HG03432 (cell line): ENCODE measurements around the gene PCDHGC3.
A peak's percentile ranks its signal among the peaks of the same experiment; 100 is the strongest.

ENCODE experiments used
- ATAC-seq: cut with Tn5 transposase; IDR thresholded peaks from one replicate; pipeline ENCODE4 v1.9.1; 2021; ENCODE audit warnings: mild to moderate bottlenecking, moderate library complexity; ENCODE audit not compliant: unreplicated experiment

The PCDHGC3 gene

DNA sequence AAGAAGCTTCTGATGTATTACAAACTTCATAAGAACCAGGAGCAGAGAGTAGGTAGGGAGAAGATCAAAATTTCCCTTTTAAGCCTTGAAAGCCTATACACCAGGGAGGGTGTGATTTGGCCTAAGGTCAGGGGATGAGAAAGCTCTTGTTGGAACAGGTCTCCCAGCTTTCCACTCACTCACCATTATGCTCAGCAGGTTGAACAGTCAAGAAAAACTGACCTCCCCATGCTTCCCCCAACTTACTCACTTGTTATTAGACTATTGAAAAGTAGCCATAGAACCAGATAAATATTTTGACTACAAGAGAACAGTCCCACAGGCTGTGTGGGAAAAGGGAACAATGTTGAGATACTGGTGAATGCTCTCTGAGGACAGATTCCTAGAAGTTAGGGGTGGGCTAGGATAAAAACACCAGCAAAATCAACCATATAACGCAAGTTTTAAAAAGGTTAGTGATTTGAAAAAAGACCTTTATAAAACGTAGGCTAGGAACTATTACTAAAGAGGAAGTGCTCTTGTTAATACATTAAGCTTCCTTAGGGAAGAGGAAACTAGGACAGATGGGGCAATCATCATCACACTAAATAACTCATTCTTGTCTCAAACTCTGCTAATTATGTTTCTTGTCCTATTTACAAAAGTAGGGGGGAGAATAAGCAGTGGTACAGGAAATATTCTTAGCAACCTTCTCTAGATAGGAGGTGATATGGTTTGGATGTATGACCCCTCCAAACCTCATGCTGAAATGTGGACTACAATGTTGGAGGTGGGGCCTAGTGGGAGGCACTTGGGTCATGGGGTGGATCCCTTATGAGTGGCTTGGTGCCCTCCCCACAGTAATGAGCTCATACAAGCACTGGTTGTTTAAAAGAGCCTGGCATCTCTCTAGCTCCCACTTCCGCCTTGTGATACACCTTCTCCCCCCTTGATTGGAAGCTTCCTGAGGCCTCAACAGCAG lies 44.1 kb downstream of the PCDHGC3 start:
- ATAC-seq, result no peak

DNA sequence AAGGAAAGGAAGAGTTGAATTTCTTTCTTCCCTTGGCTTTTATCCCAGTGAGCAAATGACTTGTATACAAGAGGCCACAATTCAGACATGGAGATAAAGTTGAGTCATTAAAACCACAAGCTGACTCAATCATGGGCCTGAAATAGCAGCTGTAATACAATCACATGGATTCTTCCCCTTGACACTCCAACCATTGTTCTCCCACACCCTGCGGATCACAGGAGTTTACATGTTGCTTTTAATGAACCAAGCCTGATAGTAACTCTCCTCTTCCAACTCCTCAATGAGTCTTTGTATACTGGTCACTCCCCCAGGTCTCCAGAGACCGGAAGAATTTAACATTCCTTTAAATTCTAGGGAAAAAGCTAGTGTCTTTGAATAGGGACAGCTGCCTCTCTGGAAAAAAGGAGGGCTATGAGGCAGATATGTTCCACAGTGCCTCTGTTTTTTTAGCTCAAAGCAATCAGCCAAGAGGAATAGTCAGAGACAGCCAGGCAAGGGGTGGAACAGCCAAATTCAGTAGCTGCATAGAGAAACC lies 45.5 kb downstream of the PCDHGC3 start:
- ATAC-seq, result no peak

DNA sequence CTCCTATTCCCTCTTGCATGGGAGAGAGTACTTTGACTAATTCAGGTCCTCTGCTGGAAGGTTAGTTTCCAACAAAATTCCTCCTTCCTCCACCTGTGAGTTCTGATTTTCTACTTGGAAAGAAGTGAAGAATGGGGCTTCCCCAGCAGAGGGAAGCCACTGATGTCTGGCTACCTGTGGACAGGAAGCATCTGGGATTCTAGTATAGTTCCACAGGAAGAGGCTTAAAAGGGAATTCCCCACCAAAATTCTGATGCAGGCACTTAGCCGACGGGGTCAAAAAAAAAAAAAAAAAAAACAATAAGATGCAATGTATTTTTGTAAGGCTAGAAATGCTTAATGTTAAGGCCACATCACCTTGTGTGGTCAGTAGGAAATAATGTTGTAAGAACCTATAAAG lies 46.5 kb downstream of the PCDHGC3 start:
- no peak for ATAC-seq

DNA sequence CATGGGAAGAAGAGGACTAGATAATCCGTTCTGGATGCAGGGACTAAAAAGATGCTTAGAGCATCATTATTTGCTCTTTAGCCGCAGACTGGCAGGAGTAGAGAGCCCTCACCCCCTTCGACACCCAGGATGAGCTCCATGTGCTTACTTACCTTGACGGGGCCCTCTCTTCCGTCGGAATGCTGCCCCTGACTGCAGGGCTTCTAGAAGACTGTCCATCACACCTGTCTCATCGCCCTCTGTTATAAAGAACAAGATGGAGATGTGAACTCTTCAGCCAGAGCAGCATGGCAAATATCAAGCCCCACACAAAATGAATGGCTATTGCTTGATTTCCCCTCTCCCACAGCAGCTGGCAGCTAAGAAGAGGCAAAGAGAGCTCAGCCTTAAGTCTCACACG lies 48.2 kb downstream of the PCDHGC3 start:
- no peak for ATAC-seq

DNA sequence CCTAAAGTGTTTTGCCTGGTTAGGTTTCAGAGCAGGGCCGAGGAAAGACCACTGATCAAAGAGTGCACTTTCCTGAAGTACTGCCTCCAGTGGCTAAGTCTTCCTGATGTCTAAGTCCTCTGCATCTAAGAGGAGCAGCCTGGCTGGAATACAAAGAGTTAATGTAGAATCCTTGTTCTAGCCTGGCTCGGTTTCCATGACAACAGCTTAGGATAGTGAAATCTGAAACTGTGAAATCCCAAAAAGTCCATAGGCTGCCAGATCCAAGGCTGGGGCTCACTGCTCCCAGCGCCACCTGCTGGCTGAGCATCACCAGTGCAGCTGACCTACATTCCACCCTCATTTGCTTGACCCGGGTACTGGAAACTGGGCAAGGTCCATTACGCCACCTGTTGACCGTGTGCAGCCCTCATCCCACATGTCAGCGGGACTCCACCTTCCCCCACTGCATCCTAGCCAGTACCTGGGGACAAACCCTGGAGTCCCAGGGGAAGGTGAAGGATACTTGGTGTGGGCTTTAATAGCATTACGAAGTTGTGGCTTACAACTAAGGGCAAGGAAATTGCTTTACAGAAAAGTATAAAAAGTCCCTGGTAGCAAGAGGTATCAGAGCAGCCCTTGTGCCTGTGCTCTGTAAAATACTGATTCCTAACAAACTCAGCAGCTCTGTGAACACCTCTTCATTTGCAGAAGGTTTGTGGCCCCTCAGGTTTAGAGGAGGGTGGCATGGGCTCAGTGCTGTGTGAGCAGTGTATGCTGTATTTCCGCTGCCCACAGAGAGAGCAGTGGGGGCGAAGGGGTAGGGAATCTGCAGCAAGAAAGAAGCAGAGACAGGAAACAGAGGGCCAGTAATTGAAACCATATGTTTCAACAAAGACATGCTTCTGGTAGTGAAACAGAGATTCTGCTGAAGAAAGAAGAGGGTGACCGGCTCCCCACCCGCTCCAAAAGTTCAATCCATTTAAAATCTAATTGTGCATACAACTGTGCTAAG lies 49.1 kb downstream of the PCDHGC3 start:
- peak; percentile 74 for ATAC-seq

DNA sequence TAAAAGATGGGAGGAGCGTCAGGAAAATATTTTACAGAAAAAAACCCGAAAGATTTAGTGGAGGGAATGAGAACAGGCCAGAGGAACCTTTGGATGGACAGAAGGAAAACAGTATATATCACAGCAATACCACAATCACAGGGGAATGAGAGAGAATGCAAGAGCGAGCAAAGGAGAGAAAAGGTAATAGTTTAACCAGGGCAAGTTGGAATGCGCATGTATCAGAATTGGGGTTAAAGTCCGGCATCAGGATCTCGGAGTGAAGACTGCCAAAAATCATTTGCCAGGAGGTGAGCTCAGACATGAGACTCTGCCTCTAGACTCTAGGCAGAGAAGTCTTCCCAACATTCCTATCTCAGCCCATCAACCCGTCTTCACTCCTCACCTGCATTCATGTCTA lies 49.9 kb downstream of the PCDHGC3 start:
- ATAC-seq, result no peak

DNA sequence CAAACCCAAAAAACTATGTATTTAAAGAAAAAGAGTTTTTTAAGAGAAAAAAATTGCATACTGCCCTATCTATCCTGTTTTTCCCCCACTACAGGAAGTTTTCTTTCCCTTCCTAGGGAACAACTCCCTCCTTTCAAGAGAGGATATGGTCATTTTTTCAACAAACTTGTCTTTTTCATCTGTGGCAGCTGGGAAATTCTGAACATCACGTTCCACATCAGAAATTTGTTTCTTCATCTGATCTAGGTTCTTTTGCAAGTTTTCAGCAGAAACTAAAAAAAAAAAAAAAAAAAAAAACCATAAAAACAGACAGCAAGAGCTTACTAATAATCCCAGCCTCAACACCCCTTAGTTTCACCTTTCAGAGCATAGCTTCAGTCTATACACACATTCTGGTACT lies 51.7 kb downstream of the PCDHGC3 start:
- no peak for ATAC-seq
